PC-3 (cell line): ENCODE measurements around the gene TRA2B. TPM values are rescaled to one million over a fixed set of nuclear protein-coding genes. Genes with fewer than 3 reads are reported as not detected.

Source experiments
- ATAC-seq: fragments of 200-7000 bp; cut with Tn5 transposase; 2 replicates; pipeline ENCODE4 v1.9.1; 2020; ENCODE audit warnings: mild to moderate bottlenecking, moderate library complexity
- BruUV-seq: library from RNA; stranded (reverse); fragments of 400-500 nt; replicated peaks from 2 replicates; lab custom pipeline; 2021; lab: Mats Ljungman, UMichigan
- CTCF ChIA-PET: fragments of 300-600 bp; sonication (Branson Sonifier 250); formaldehyde crosslinking; loops from one replicate; lab custom pipeline; 2022; ENCODE audit warnings: antibody characterized with exemption; lab: Charles Lee
- POLR2A ChIA-PET: fragments of 300-600 bp; sonication (Branson Sonifier 250); formaldehyde crosslinking; loops from one replicate; lab custom pipeline; 2022; ENCODE audit warnings: antibody characterized with exemption; ENCODE audit not compliant: unreplicated experiment; lab: Charles Lee
- DNase-seq: peaks from one replicate; pipeline ENCODE4 v3.0.0-alpha.2; 2015
- H2AFZ ChIP-seq: fragments of 300-600 bp; sonication (generic); 2 replicates; pipeline ENCODE4 v1.6.0; 2016; ENCODE audit warnings: antibody characterized with exemption, low read length
- H3F3A ChIP-seq: fragments of 300-600 bp; sonication (generic); one replicate; pipeline ENCODE4 v1.6.0; 2017; ENCODE audit warnings: antibody characterized with exemption, low read length, control low read depth, mild to moderate bottlenecking; ENCODE audit not compliant: unreplicated experiment
- H3K27ac ChIP-seq: fragments of 300-600 bp; sonication (generic); 2 replicates; pipeline ENCODE4 v1.5.1; 2016; ENCODE audit warnings: mild to moderate bottlenecking, low read length
- H3K27me3 ChIP-seq: fragments of 300-600 bp; sonication (generic); 2 replicates; pipeline ENCODE4 v1.6.1; 2016; ENCODE audit warnings: low read length, mixed read lengths
- H3K36me3 ChIP-seq: fragments of 300-600 bp; sonication (generic); 2 replicates; pipeline ENCODE4 v1.6.1; 2016; ENCODE audit warnings: low read depth, mixed run types, low read length, mixed read lengths
- H3K4me1 ChIP-seq: fragments of 300-600 bp; sonication (generic); 2 replicates; pipeline ENCODE4 v1.5.1; 2016; ENCODE audit warnings: low read length; ENCODE audit not compliant: insufficient read depth
- H3K4me2 ChIP-seq: fragments of 300-600 bp; sonication (generic); 2 replicates; pipeline ENCODE4 v1.6.0; 2016; ENCODE audit warnings: low read length
- H3K4me3 ChIP-seq: fragments of 300-600 bp; sonication (generic); 2 replicates; pipeline ENCODE4 v1.5.1; 2016; ENCODE audit warnings: mild to moderate bottlenecking, low read length, mixed read lengths
- H3K79me2 ChIP-seq: fragments of 300-600 bp; sonication (generic); 2 replicates; pipeline ENCODE4 v1.6.1; 2017; ENCODE audit warnings: low read length, mixed read lengths
- H3K9ac ChIP-seq: fragments of 300-600 bp; sonication (generic); 2 replicates; pipeline ENCODE4 v1.6.0; 2016; ENCODE audit warnings: mild to moderate bottlenecking, low read length
- H3K9me2 ChIP-seq: fragments of 300-600 bp; sonication (generic); replicated peaks from 2 replicates; pipeline ENCODE4 v1.6.1; 2016; ENCODE audit warnings: mixed run types, low read length, mixed read lengths
- H3K9me3 ChIP-seq: fragments of 300-600 bp; sonication (generic); 2 replicates; pipeline ENCODE4 v1.6.1; 2016; ENCODE audit warnings: low read length, mixed read lengths
- H4K20me1 ChIP-seq: fragments of 300-600 bp; sonication (generic); 2 replicates; pipeline ENCODE4 v1.6.1; 2016; ENCODE audit warnings: low read length, mixed read lengths
- EZH2 ChIP-seq: fragments of 300-600 bp; sonication (generic); IDR thresholded peaks from one replicate; pipeline ENCODE4 v1.6.1; 2017; ENCODE audit warnings: antibody characterized with exemption, mild to moderate bottlenecking, low read length; ENCODE audit not compliant: unreplicated experiment
- EZH2phosphoT487 ChIP-seq: fragments of 300-600 bp; sonication (generic); IDR thresholded peaks from 2 replicates; pipeline ENCODE4 v1.6.1; 2018; ENCODE audit warnings: mild to moderate bottlenecking, antibody characterized with exemption, low read length, borderline replicate concordance
- intact Hi-C: fragments of 100-400 bp; cut with micrococcal nuclease; formaldehyde crosslinking; loops from 2 replicates; pipeline ENCODE4 v1.9.0; 2023
- total RNA-seq: library from RNA; depleted of rRNA; stranded (reverse); fragments of >200 nt; gene quantifications from 2 replicates; pipeline ENCODE4 v1.2.3, GENCODE V29; 2014
- TF ChIP-seq, protein P1 (sequence below): fragments of 300-600 bp; sonication (generic); conservative IDR thresholded peaks from 2 replicates; pipeline ENCODE4 v1.5.1; 2017; ENCODE audit warnings: antibody characterized with exemption, low read depth, mild to moderate bottlenecking, low read length

The TRA2B gene
- total RNA-seq, 1 experiment from 2014 or later: 287 TPM

DNA sequence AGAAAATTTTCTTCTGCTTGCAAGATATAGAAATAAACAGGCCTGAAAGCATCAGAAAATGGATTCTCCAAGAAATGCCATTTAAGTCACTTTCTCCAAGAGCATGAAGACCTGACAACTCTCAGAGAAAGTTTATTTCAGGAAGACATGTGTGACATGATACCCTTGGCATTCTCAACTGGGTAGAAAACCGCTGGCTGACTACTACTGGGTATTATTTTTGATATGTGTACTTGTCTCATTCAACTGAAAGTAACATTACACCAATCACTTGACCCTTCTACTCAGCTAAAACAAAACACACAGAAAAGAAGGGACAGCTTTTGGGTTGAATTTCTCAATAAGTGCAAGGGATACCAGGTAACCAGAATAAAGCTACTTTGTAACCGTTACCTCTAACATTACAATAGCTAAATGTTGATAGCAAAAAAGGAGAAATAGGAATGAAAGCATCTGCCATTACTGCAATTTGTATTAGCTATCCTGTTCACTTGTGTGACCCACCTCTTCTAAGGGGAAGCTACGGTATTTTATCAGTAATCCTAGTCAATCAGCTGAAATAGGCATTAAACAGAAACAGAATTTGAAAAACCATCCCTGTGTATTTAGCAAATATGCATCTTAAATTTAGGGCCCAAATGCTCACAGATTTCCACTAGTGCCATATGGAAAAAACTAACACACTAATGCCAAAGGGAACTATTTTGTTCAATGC lies 7.3 kb downstream of the TRA2B start:
- ChIA-PET CTCF (no interaction called here), POLR2A (no interaction called here)
- Histone ChIP-seq H4K20me1 (peaks cover 99% of the 10 kb centered on the region), H3K9me2 (no peaks in the 10 kb centered on the region), H3K4me2 (peak overlapping the region; percentile 93), H3K4me1 (peaks cover 71% of the 10 kb centered on the region), H3K9me3 (no peaks in the 10 kb centered on the region), H3K27me3 (no peaks in the 10 kb centered on the region), H2AFZ (no peak overlapping the region), H3K36me3 (peaks cover 87% of the 10 kb centered on the region), H3K79me2 (peaks cover 100% of the 10 kb centered on the region), H3K4me3 (0 out of 2 replicates have a peak overlapping the region, but pooled peaks have one; percentile 89), H3F3A (peaks cover 7% of the 10 kb centered on the region), H3K9ac (no peak overlapping the region), H3K27ac (no peak overlapping the region)
- BruUV-seq: no TSS peak
- no peak for TF ChIP-seq EZH2
- intact Hi-C loops: loop anchor here (5.0 kb wide), 1 partner anchor 198 kb away; no protein-coding TSS in a partner anchor
- ATAC-seq (no peak), DNase-seq (no peak)

DNA sequence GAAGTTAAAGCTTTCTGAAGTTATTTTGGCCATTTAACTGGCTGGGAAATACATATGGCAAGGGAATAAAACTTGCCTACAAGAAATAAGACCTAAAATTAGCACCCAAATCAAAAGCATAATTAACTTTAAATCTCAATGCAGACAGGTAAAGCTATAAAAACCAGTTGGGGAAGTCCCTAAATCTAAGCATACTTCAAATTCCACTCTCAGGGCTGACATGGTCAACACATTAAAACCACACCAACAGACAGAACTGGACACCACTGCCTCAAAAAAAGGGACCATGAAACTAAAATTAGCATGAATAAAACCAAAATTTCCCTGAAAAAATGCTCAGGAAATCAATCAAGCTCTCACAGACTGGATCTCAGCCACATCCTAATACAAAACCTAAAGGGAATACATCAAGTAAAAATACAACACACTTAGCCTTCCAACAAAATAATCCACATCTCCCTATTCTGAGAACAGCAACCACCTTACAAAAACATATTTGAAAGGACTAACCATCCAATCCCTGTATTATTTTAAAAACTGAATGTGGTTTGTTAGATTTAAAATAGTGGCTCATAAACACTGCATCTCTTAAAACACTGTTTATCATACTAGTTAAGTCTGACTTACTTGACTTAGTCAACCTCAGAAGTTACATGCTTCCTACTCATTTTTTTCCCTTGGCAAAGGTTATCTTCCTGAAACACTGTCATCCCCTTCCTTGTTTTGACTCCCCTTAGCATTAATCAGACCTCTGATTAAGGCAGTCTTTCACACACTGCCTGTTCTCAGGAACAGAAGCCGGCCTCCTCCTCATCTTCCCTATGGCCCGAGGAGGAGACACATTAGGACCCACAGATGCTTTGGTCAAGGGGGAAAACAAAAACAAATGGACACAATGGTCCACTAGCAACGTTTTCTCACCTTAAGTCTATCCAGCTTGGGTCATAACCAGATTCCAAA lies 8.3 kb downstream of the TRA2B start:
- no peaks in the 10 kb centered on the region for H3K9me2 ChIP-seq
- intact Hi-C loops: loop anchor here (5.0 kb wide), 2 partner anchors 197 to 267 kb away; no protein-coding TSS in a partner anchor
- H3K4me1 ChIP-seq: peaks cover 71% of the 10 kb centered on the region
- ChIA-PET CTCF (no interaction called here), POLR2A (no interaction called here)
- peaks cover 7% of the 10 kb centered on the region for H3F3A ChIP-seq
- no peak for TF ChIP-seq EZH2phosphoT487
- no peak for TF ChIP-seq EZH2
- TF ChIP-seq, protein P1, sequence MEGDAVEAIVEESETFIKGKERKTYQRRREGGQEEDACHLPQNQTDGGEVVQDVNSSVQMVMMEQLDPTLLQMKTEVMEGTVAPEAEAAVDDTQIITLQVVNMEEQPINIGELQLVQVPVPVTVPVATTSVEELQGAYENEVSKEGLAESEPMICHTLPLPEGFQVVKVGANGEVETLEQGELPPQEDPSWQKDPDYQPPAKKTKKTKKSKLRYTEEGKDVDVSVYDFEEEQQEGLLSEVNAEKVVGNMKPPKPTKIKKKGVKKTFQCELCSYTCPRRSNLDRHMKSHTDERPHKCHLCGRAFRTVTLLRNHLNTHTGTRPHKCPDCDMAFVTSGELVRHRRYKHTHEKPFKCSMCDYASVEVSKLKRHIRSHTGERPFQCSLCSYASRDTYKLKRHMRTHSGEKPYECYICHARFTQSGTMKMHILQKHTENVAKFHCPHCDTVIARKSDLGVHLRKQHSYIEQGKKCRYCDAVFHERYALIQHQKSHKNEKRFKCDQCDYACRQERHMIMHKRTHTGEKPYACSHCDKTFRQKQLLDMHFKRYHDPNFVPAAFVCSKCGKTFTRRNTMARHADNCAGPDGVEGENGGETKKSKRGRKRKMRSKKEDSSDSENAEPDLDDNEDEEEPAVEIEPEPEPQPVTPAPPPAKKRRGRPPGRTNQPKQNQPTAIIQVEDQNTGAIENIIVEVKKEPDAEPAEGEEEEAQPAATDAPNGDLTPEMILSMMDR: no peak
- no peak overlapping the region for H3K27ac ChIP-seq
- 0 out of 2 replicates have a peak overlapping the region, but pooled peaks have one; percentile 0 for H3K4me3 ChIP-seq
- DNase-seq (no peak), ATAC-seq (peak; percentile 25)
- H3K4me2 ChIP-seq: peak overlapping the region; percentile 93
- H3K9ac ChIP-seq: no peak overlapping the region
- H3K27me3 ChIP-seq: no peaks in the 10 kb centered on the region
- peaks cover 99% of the 10 kb centered on the region for H4K20me1 ChIP-seq
- H2AFZ ChIP-seq: no peak overlapping the region
- BruUV-seq: no TSS peak
- H3K9me3 ChIP-seq: no peaks in the 10 kb centered on the region
- H3K79me2 ChIP-seq: peaks cover 100% of the 10 kb centered on the region
- H3K36me3 ChIP-seq: peaks cover 87% of the 10 kb centered on the region

DNA sequence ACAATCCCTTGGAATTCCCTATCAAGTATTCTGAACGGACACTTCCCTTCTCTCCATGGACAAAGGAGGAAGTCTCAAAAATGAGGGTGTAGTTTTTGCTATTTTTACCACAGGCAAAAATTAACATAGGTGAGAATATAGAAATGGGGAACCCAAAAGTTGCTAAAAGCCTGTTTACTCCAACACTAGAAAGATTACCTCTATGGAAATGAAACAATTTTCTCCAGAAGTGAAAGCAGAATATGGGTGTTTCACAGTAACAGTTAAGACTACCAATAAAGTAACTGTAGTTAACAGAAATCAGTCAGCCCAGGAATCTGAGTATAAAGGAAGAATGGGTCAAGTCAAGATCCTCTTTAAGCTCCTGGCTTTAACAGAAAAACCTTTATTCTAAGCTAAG lies 9.3 kb downstream of the TRA2B start:
- H3K79me2 ChIP-seq: peaks cover 100% of the 10 kb centered on the region
- no peaks in the 10 kb centered on the region for H3K27me3 ChIP-seq
- H3F3A ChIP-seq: peaks cover 7% of the 10 kb centered on the region
- DNase-seq: no peak
- BruUV-seq: no TSS peak
- intact Hi-C loops: loop anchor here (5.0 kb wide), 1 partner anchor 266 kb away; no protein-coding TSS in a partner anchor
- peaks cover 87% of the 10 kb centered on the region for H3K36me3 ChIP-seq
- ChIA-PET POLR2A (no interaction called here), CTCF (no interaction called here)
- no peaks in the 10 kb centered on the region for H3K9me2 ChIP-seq
- no peak overlapping the region for H3K4me3 ChIP-seq
- H3K27ac ChIP-seq: no peak overlapping the region
- peaks cover 99% of the 10 kb centered on the region for H4K20me1 ChIP-seq
- H3K9ac ChIP-seq: no peak overlapping the region
- TF ChIP-seq EZH2: no peak
- no peaks in the 10 kb centered on the region for H3K9me3 ChIP-seq
- no peak for ATAC-seq
- H3K4me1 ChIP-seq: peaks cover 64% of the 10 kb centered on the region
- H2AFZ ChIP-seq: no peak overlapping the region
- H3K4me2 ChIP-seq: peak overlapping the region; percentile 93; the same call in 1 of the 2 replicates
